Right atrium auricular region (tissue), 2 donors: Measurements from ENCODE around the gene TSPAN1. TPM values are rescaled to one million over a fixed set of nuclear protein-coding genes. Genes with fewer than 3 reads are reported as not detected.

Source experiments
- DNase-seq: peaks from one replicate; pipeline ENCODE4 v3.0.0-alpha.2; 2019; ENCODE audit warnings: low spot score
- H3K27ac ChIP-seq, 2 donors: fragments of 200-600 bp; sonication (generic); 1 replicate in 1 of 2; 2 replicates in 1 of 2; pipeline ENCODE4 v1.5.1; 2016 to 2019
- H3K27me3 ChIP-seq, 2 donors: fragments of 200-600 bp; sonication (generic); one replicate each; pipeline versions ENCODE4 v1.5.1 to v1.6.0; 2017 to 2019
- H3K36me3 ChIP-seq: fragments of 200-600 bp; sonication (generic); one replicate; pipeline ENCODE4 v1.5.1; 2016
- H3K4me1 ChIP-seq, 2 donors: fragments of 200-600 bp; sonication (generic); one replicate each; pipeline versions ENCODE4 v1.5.1 to v1.6.0; 2017 to 2019
- H3K4me3 ChIP-seq, 2 donors: fragments of 200-600 bp; sonication (generic); 1 replicate in 1 of 2; 2 replicates in 1 of 2; pipeline ENCODE4 v1.5.1; 2017 to 2019; ENCODE audit warnings: mild to moderate bottlenecking in 1 of 2, moderate library complexity in 1 of 2
- H3K9me3 ChIP-seq, 2 donors: fragments of 200-600 bp; sonication (generic); one replicate each; pipeline ENCODE4 v1.5.1; 2019
- CTCF ChIP-seq, 2 donors: fragments of 200-600 bp; sonication (generic); IDR thresholded peaks; one replicate each; pipeline ENCODE4 v1.5.1; 2019; ENCODE audit warnings: antibody characterized with exemption in 2 of 2
- total RNA-seq, 2 donors: library from RNA; depleted of rRNA; stranded (reverse); fragments of >200 nt; gene quantifications; one replicate each; pipeline ENCODE4 v1.1.0, GENCODE V29; 2016

Gene TSPAN1
- total RNA-seq, 2 donors from 2014 or later, result 2.0 to 2.3 TPM

- no peak overlapping the region for H3K27ac ChIP-seq
Measured at GRCh38 chr1:46186076-46186475, 11.2 kb downstream of the TSPAN1 start.

GRCh38 chr1:46187106-46187869 is 12.4 kb downstream of the TSPAN1 start:
- Histone ChIP-seq H3K27ac (peak overlapping the region; percentile 32 to 65), H3K36me3 (peaks cover 18% of the 10 kb centered on the region), H3K9me3 (no peaks in the 10 kb centered on the region), H3K27me3 (no peaks in the 10 kb centered on the region), H3K4me1 (peaks cover 0 to 34% of the 10 kb centered on the region in 2 donors), H3K4me3 (no peak overlapping the region)
- DNase-seq, result no peak
- no peak for TF ChIP-seq CTCF (IDR thresholded peaks at IDR 0.05)

More at GRCh38 chr1:46186076-46186475, 11.2 kb downstream of the TSPAN1 start:
- Histone ChIP-seq H3K27me3 (no peaks in the 10 kb centered on the region), H3K4me1 (peaks cover 0 to 43% of the 10 kb centered on the region in 2 donors), H3K36me3 (peaks cover 9% of the 10 kb centered on the region), H3K9me3 (no peaks in the 10 kb centered on the region), H3K4me3 (no peak overlapping the region)
- TF ChIP-seq CTCF (IDR thresholded peaks at IDR 0.05), result no peak
- no peak for DNase-seq

GRCh38 chr1:46188295-46189030 is 13.6 kb downstream of the TSPAN1 start:
- no peak overlapping the region for H3K4me3 ChIP-seq
- H3K27me3 ChIP-seq, result no peaks in the 10 kb centered on the region
- no peaks in the 10 kb centered on the region for H3K9me3 ChIP-seq
- peak overlapping the region in 1 of 2 donors; percentile 22 for H3K27ac ChIP-seq
- H3K4me1 ChIP-seq, result peaks cover 0 to 22% of the 10 kb centered on the region in 2 donors
- DNase-seq, result no peak
- peak in 1 of 2 donors; percentile 13 for TF ChIP-seq CTCF (IDR thresholded peaks at IDR 0.05)
- peaks cover 28% of the 10 kb centered on the region for H3K36me3 ChIP-seq

GRCh38 chr1:46190539-46190938 is 15.7 kb downstream of the TSPAN1 start:
- Histone ChIP-seq H3K4me3 (no peak overlapping the region), H3K36me3 (peaks cover 40% of the 10 kb centered on the region), H3K9me3 (no peaks in the 10 kb centered on the region), H3K4me1 (peaks cover 0 to 14% of the 10 kb centered on the region in 2 donors), H3K27ac (no peak overlapping the region), H3K27me3 (no peaks in the 10 kb centered on the region)
- no peak for TF ChIP-seq CTCF (IDR thresholded peaks at IDR 0.05)
- no peak for DNase-seq

- no peaks in the 10 kb centered on the region for H3K27me3 ChIP-seq
- no peak overlapping the region for H3K27ac ChIP-seq
- H3K9me3 ChIP-seq, result no peaks in the 10 kb centered on the region
- H3K36me3 ChIP-seq, result peaks cover 40% of the 10 kb centered on the region
- no peak for TF ChIP-seq CTCF (IDR thresholded peaks at IDR 0.05)
- H3K4me3 ChIP-seq, result no peak overlapping the region
- no peak for DNase-seq
- H3K4me1 ChIP-seq, result peaks cover 0 to 21% of the 10 kb centered on the region in 2 donors
Measured at GRCh38 chr1:46191033-46191701, 16.3 kb downstream of the TSPAN1 start.
